Measurements from ENCODE around the gene ZBTB8B. TPM values are rescaled to one million over a fixed set of nuclear protein-coding genes. Genes with fewer than 3 reads are reported as not detected.

ZBTB8B gene
- total and polyA plus RNA-seq, 2 donors (not counting 3 experiments of a cell fraction or from before 2014, with no cell fraction given) = 0.01 to 0.02 TPM

- Histone ChIP-seq H3K4me1 (ENCODE audit: control insufficient read depth, extremely low read depth, insufficient read depth, low read length) (peaks cover 3% of the 10 kb centered on the region), H2AFZ (ENCODE audit: low read depth, low read length) (no peak overlapping the region), H3K4me3 (replicated peaks in 1 of 3; ENCODE audit: insufficient read depth in 1 of 3, low read depth in 1 of 3, low read length in 3 of 3) (no peak overlapping the region), H3K27me3 (ENCODE audit: control insufficient read depth in 2 of 2, insufficient read depth in 2 of 2, low read length in 2 of 2) (no peaks in the 10 kb centered on the region), H3K9me1 (replicated peaks; ENCODE audit: control insufficient read depth, extremely low read depth, insufficient read depth, low read length) (no peaks in the 10 kb centered on the region), H3K79me2 (ENCODE audit: control insufficient read depth, insufficient read depth, low read length) (no peaks in the 10 kb centered on the region), H3K9ac (replicated peaks; ENCODE audit: extremely low read depth, insufficient read depth, low read length) (no peak overlapping the region), H4K20me1 (replicated peaks; ENCODE audit: control insufficient read depth, extremely low read depth, insufficient read depth, low read length) (no peaks in the 10 kb centered on the region), H3K4me2 (ENCODE audit: insufficient read depth, low read length) (no peak overlapping the region), H3K9me3 (replicated peaks; ENCODE audit: control insufficient read depth, insufficient read depth, low read length) (no peaks in the 10 kb centered on the region), H3K27ac (ENCODE audit: insufficient read depth, low read depth, low read length) (no peak overlapping the region), H3K36me3 (ENCODE audit: control insufficient read depth in 2 of 2, extremely low read depth in 1 of 2, insufficient read depth in 2 of 2, low read length in 2 of 2) (no peaks in the 10 kb centered on the region)
- CTCF ChIA-PET = interaction anchor here (5.7 kb wide), 1 partner anchor 14 kb away, joined by 32 read pairs; no protein-coding TSS in a partner anchor
- no TSS peak for BruUV-seq (replicated peaks)
- no peak for FAIRE-seq
- dilution Hi-C loops (cut with MboI; ENCODE audit: extremely low pct_ligation_motif_present, low sequenced_read_pairs) (no loop called here), intact Hi-C loops (cut with micrococcal nuclease) (no loop called here)
- no peak for TF ChIP-seq CTCF (IDR thresholded peaks at IDR 0.05; ENCODE audit: extremely low read depth in 1 of 2, insufficient read depth in 1 of 2, low read depth in 1 of 2, low read length in 2 of 2)
- TF ChIP-seq GATA2 (IDR thresholded peaks at IDR 0.05; ENCODE audit: insufficient read depth, insufficient read length, low read depth, low read length) = no peak
- TF ChIP-seq POLR2A (IDR thresholded peaks at IDR 0.05; ENCODE audit: low read depth, low read length) = no peak
- TF ChIP-seq JUN (IDR thresholded peaks at IDR 0.05; ENCODE audit: borderline replicate concordance, insufficient read depth, insufficient read length, low read depth) = no peak
- TF ChIP-seq POLR2AphosphoS5 (IDR thresholded peaks at IDR 0.05; ENCODE audit: insufficient read depth, low read depth, low read length) = no peak
- no peak for TF ChIP-seq FOS (IDR thresholded peaks at IDR 0.05; ENCODE audit: borderline replicate concordance, insufficient read depth, low read length)
- no peak for TF ChIP-seq EZH2 (IDR thresholded peaks at IDR 0.05; ENCODE audit: borderline replicate concordance, low read depth, low read length, severe bottlenecking)
- no peak for TF ChIP-seq MAX (IDR thresholded peaks at IDR 0.05; ENCODE audit: insufficient read depth, insufficient read length)
- no peak for TF ChIP-seq MYC (IDR thresholded peaks at IDR 0.05; ENCODE audit: low read depth, low read length)
- DNase-seq (ENCODE audit: low read depth, low spot score) = no peak
- POLR2A ChIA-PET = interaction anchor here (0.7 kb wide), 1 partner anchor 140 kb away, joined by 4 read pairs; no protein-coding TSS in a partner anchor
These were observed 42.1 kb downstream of the ZBTB8B start for GRCh38 chr1:32507021-32507420.
